ENCODE data around the gene ZNF423.

Gene ZNF423

GRCh38 chr16:49649013-49649765 is 206.7 kb downstream of the ZNF423 start:
- DNase-seq (ENCODE audit: low read depth in 1 of 2, low spot score in 1 of 2), result no peak

- no peak for DNase-seq (ENCODE audit: low read depth in 1 of 2, low spot score in 1 of 2)
These were observed 208.2 kb downstream of the ZNF423 start for GRCh38 chr16:49647673-49648072.

- DNase-seq (ENCODE audit: low read depth in 1 of 2, low spot score in 1 of 2), result no peak
These were observed 210.6 kb downstream of the ZNF423 start for GRCh38 chr16:49645263-49645662.

GRCh38 chr16:49644145-49644463 is 211.8 kb downstream of the ZNF423 start:
- DNase-seq (ENCODE audit: low read depth in 1 of 2, low spot score in 1 of 2), result no peak

GRCh38 chr16:49643429-49644144 is 212.3 kb downstream of the ZNF423 start:
- no peak for DNase-seq (ENCODE audit: low read depth in 1 of 2, low spot score in 1 of 2)

GRCh38 chr16:49641250-49641649 is 214.7 kb downstream of the ZNF423 start:
- no peak for DNase-seq (ENCODE audit: low read depth in 1 of 2, low spot score in 1 of 2)

- DNase-seq (ENCODE audit: low read depth in 1 of 2, low spot score in 1 of 2), result no peak
These were observed 215.3 kb downstream of the ZNF423 start for GRCh38 chr16:49640581-49640980.

GRCh38 chr16:49639739-49640431 is 216.0 kb downstream of the ZNF423 start:
- no peak for DNase-seq (ENCODE audit: low read depth in 1 of 2, low spot score in 1 of 2)

GRCh38 chr16:49638673-49639610 is 217.0 kb downstream of the ZNF423 start:
- DNase-seq (ENCODE audit: low read depth in 1 of 2, low spot score in 1 of 2), result no peak

- no peak for DNase-seq (ENCODE audit: low read depth in 1 of 2, low spot score in 1 of 2)
These were observed 217.8 kb downstream of the ZNF423 start for GRCh38 chr16:49637933-49638672.

- no peak for DNase-seq (ENCODE audit: low read depth in 1 of 2, low spot score in 1 of 2)
These were observed 218.4 kb downstream of the ZNF423 start for GRCh38 chr16:49637511-49637910.

- DNase-seq (ENCODE audit: low read depth in 1 of 2, low spot score in 1 of 2), result no peak
These were observed 219.3 kb downstream of the ZNF423 start for GRCh38 chr16:49636608-49637007.

GRCh38 chr16:49635591-49636581 is 220.0 kb downstream of the ZNF423 start:
- DNase-seq (ENCODE audit: low read depth in 1 of 2, low spot score in 1 of 2), result no peak

- no peak for DNase-seq (ENCODE audit: low read depth in 1 of 2, low spot score in 1 of 2)
These were observed 220.9 kb downstream of the ZNF423 start for GRCh38 chr16:49635009-49635350.

- no peak for DNase-seq (ENCODE audit: low read depth in 1 of 2, low spot score in 1 of 2)
These were observed 221.5 kb downstream of the ZNF423 start for GRCh38 chr16:49634235-49635008.

- no peak for DNase-seq (ENCODE audit: low read depth in 1 of 2, low spot score in 1 of 2)
These were observed 223.1 kb downstream of the ZNF423 start for GRCh38 chr16:49632795-49633184.

- DNase-seq (ENCODE audit: low read depth in 1 of 2, low spot score in 1 of 2), result no peak
These were observed 223.7 kb downstream of the ZNF423 start for GRCh38 chr16:49632086-49632794.

All from activated T-helper 1 cell treated with anti-CD3 and anti-CD28 coated beads, Interleukin-2, amount 50 U/mL, for 16 hours (primary cell).